Measurements from ENCODE around the gene HSPB2.
"Not testable (repeated sequence)": the region's sequence is repeated elsewhere in the genome, so short reads cannot be mapped to it uniquely, and the experiment has no call there.

HSPB2 gene

GRCh38 chr11:111912535-111912934 is at the start of gene HSPB2:
TSS of gene HSPB2 (plus strand) at chr11:111912734. CDS start at chr11:111912830, 96 bp downstream.
- no peak for DNase-seq (ENCODE audit: low read depth)

GRCh38 chr11:111870113-111870512 is 42.4 kb upstream of the HSPB2 start:
- no peak for DNase-seq (ENCODE audit: low read depth)

- DNase-seq (ENCODE audit: low read depth), result no peak
These were observed 42.0 kb upstream of the HSPB2 start for GRCh38 chr11:111870522-111870885.

GRCh38 chr11:111870886-111871692 is 41.4 kb upstream of the HSPB2 start, which contains the start of gene ALG9:
TSS of gene ALG9 (minus strand) at chr11:111871581. CDS start at chr11:111871482, 99 bp downstream.
- peak; percentile 81 for DNase-seq (ENCODE audit: low read depth)

- no peak for DNase-seq (ENCODE audit: low read depth)
These were observed 40.8 kb upstream of the HSPB2 start for GRCh38 chr11:111871693-111872161.

- DNase-seq (ENCODE audit: low read depth), result peak; percentile 15
These were observed 34.1 kb upstream of the HSPB2 start for GRCh38 chr11:111878385-111878848.

- peak; percentile 96 for DNase-seq (ENCODE audit: low read depth)
These were observed 33.5 kb upstream of the HSPB2 start, which contains the start of the genes CFAP68 and FDXACB1 for GRCh38 chr11:111878849-111879636. TSS of gene CFAP68 (plus strand) at chr11:111879541. CDS start at chr11:111879561, 20 bp downstream. TSS of gene FDXACB1 (minus strand) at chr11:111879165. CDS start at chr11:111879132, 33 bp downstream.

GRCh38 chr11:111879637-111879960 is 32.9 kb upstream of the HSPB2 start:
- DNase-seq (ENCODE audit: low read depth), result no peak

GRCh38 chr11:111882202-111882601 is 30.3 kb upstream of the HSPB2 start:
- no peak for DNase-seq (ENCODE audit: low read depth)

- DNase-seq (ENCODE audit: low read depth), result not testable (repeated sequence)
These were observed 27.5 kb upstream of the HSPB2 start for GRCh38 chr11:111885053-111885452.

- no peak for DNase-seq (ENCODE audit: low read depth)
These were observed 26.5 kb upstream of the HSPB2 start for GRCh38 chr11:111886032-111886431.

GRCh38 chr11:111886844-111887243 is 25.7 kb upstream of the HSPB2 start:
- no peak for DNase-seq (ENCODE audit: low read depth)

GRCh38 chr11:111905411-111905810 is 7.1 kb upstream of the HSPB2 start:
- no peak for DNase-seq (ENCODE audit: low read depth)

- DNase-seq (ENCODE audit: low read depth), result no peak
These were observed 5.9 kb upstream of the HSPB2 start for GRCh38 chr11:111906680-111907079.

GRCh38 chr11:111908639-111909305 is 3.8 kb upstream of the HSPB2 start:
- DNase-seq (ENCODE audit: low read depth), result no peak

- no peak for DNase-seq (ENCODE audit: low read depth)
These were observed 3.2 kb upstream of the HSPB2 start for GRCh38 chr11:111909378-111909777.

- DNase-seq (ENCODE audit: low read depth), result no peak
These were observed 1.6 kb upstream of the HSPB2 start for GRCh38 chr11:111910676-111911562.

GRCh38 chr11:111911563-111912401 is 752 bp upstream of the HSPB2 start, which contains the start of gene CRYAB:
TSS of gene CRYAB (minus strand) at chr11:111911770. CDS start at chr11:111911724, 46 bp downstream.
- DNase-seq (ENCODE audit: low read depth), result peak; percentile 70

GRCh38 chr11:111913031-111913861 is 712 bp downstream of the HSPB2 start:
- no peak for DNase-seq (ENCODE audit: low read depth)
